ENCODE measurements around the gene TAF4B.
"Not testable (repeated sequence)": the region's sequence is repeated elsewhere in the genome, so short reads cannot be mapped to it uniquely, and the experiment has no call there.

Gene TAF4B

GRCh38 chr18:26271917-26272549, 45.8 kb downstream of the TAF4B start:
- H3K9me3 ChIP-seq (ENCODE audit: control insufficient read depth, low read length): no peaks in the 10 kb centered on the region
- no peak overlapping the region for H3K27ac ChIP-seq (ENCODE audit: low read depth, low read length, severe bottlenecking)
- 87 to 90% methylated on average over 7 to 10 of the region's 14 CpGs for WGBS, 2 experiments (ENCODE audit: insufficient coverage in 2 of 2)

DNA sequence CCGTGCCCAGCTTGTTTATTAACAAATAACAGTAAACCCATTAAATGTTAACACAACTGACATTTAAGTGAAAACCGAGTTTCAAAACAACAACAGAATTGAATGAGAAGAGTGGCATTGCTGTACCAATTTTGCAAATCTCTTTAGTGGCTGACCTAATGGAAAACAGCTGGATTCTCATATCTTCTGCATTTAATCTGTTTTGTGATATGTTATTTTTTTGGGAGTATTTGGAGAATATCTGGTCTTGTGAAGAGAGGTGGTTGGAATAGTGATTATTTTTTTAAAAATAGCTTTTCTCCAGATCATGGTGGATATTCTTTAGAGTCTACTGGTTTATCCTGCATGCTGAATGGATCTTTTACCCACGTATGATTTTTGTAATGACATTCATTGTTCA, 51.1 kb downstream of the TAF4B start:
- H3K36me3 ChIP-seq (ENCODE audit: control insufficient read depth, insufficient read depth, low read length): no peaks in the 10 kb centered on the region
- H3K9me3 ChIP-seq (ENCODE audit: control insufficient read depth, low read length): peaks cover 8% of the 10 kb centered on the region
- no peak overlapping the region for H3K4me3 ChIP-seq (ENCODE audit: extremely low read depth, insufficient read depth, low read length, poor library complexity, severe bottlenecking)
- no peaks in the 10 kb centered on the region for H3K4me1 ChIP-seq (ENCODE audit: control insufficient read depth, insufficient read depth, low read length, poor library complexity, severe bottlenecking)
- H3K27ac ChIP-seq (ENCODE audit: low read depth, low read length, severe bottlenecking): no peak overlapping the region
- WGBS, 2 experiments (ENCODE audit: insufficient coverage in 2 of 2): 70 to 100% methylated on average over 1 to 2 of the region's 3 CpGs

More at GRCh38 chr18:26271917-26272549, 45.8 kb downstream of the TAF4B start:
- Histone ChIP-seq H3K36me3 (ENCODE audit: control insufficient read depth, insufficient read depth, low read length) (no peaks in the 10 kb centered on the region), H3K4me1 (ENCODE audit: control insufficient read depth, insufficient read depth, low read length, poor library complexity, severe bottlenecking) (no peaks in the 10 kb centered on the region), H3K4me3 (ENCODE audit: extremely low read depth, insufficient read depth, low read length, poor library complexity, severe bottlenecking) (no peak overlapping the region)

DNA sequence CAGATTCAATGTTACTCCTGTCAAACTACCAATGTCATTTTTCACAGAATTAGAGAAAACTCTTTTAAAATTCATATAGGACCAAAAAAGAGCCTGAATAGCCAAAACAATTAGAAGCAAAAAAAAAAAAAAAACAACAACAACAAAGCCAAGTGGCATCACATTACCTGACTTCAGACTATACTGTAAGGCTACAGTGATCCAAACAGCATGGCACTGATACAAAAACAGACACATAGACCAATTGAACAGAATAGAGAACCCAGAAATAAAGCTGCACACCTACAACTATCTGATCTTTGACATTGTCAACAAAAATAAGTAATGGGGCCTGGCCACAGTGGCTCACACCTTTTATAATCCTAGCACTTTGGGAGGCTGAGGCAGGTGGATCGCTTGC, 53.2 kb downstream of the TAF4B start:
- H3K36me3 ChIP-seq (ENCODE audit: control insufficient read depth, insufficient read depth, low read length): peaks cover 9% of the 10 kb centered on the region
- WGBS, 2 experiments (ENCODE audit: insufficient coverage in 2 of 2): no CpG with 5 or more reads among the region's 1 CpG
- no peak overlapping the region for H3K4me3 ChIP-seq (ENCODE audit: extremely low read depth, insufficient read depth, low read length, poor library complexity, severe bottlenecking)
- H3K9me3 ChIP-seq (ENCODE audit: control insufficient read depth, low read length): peaks cover 8% of the 10 kb centered on the region
- no peak overlapping the region for H3K27ac ChIP-seq (ENCODE audit: low read depth, low read length, severe bottlenecking)
- no peaks in the 10 kb centered on the region for H3K4me1 ChIP-seq (ENCODE audit: control insufficient read depth, insufficient read depth, low read length, poor library complexity, severe bottlenecking)

DNA sequence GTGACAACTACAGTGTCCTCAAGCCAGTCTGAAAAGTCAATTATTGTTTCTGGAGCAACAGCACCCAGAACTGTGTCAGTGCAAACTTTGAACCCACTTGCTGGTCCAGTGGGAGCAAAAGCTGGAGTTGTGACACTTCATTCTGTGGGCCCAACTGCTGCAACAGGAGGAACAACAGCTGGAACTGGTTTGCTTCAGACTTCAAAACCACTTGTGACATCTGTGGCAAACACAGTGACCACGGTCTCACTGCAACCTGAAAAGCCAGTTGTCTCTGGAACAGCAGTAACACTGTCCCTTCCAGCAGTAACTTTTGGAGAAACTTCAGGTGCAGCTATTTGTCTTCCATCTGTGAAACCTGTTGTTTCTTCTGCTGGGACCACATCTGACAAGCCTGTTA, 59.8 kb downstream of the TAF4B start:
- peaks cover 9% of the 10 kb centered on the region for H3K36me3 ChIP-seq (ENCODE audit: control insufficient read depth, insufficient read depth, low read length)

DNA sequence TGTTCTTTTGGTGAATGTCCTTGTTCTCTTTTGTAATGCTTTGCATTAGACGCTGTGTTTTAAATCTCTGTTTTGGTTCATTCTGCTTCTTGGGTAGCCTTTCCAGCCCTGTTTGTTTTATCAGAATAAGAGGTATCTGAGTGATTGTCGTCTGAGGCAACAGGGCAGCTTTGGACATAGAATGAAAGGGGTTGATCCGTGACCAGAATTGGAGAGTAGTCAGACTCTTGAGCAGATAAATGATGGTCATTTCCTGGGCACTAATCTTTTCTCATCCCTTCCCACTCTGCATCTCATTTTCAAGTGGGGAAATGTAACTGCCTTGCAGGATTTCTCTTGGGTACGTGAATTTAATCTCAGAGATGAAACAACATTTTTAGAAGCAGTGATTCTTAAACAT, 61.4 kb downstream of the TAF4B start:
- H3K4me3 ChIP-seq (ENCODE audit: extremely low read depth, insufficient read depth, low read length, poor library complexity, severe bottlenecking): no peak overlapping the region
- H3K9me3 ChIP-seq (ENCODE audit: control insufficient read depth, low read length): no peaks in the 10 kb centered on the region
- 94 to 100% methylated on average over 2 of the region's 4 CpGs for WGBS, 2 experiments (ENCODE audit: insufficient coverage in 2 of 2)
- H3K4me1 ChIP-seq (ENCODE audit: control insufficient read depth, insufficient read depth, low read length, poor library complexity, severe bottlenecking): no peaks in the 10 kb centered on the region
- H3K27ac ChIP-seq (ENCODE audit: low read depth, low read length, severe bottlenecking): no peak overlapping the region
- H3K36me3 ChIP-seq (ENCODE audit: control insufficient read depth, insufficient read depth, low read length): peaks cover 7% of the 10 kb centered on the region

More for the DNA sequence above, 59.8 kb downstream of the TAF4B start:
- WGBS, 2 experiments (ENCODE audit: insufficient coverage in 2 of 2): 94 to 100% methylated on average over 1 of the region's 1 CpG
- Histone ChIP-seq H3K4me1 (ENCODE audit: control insufficient read depth, insufficient read depth, low read length, poor library complexity, severe bottlenecking) (no peaks in the 10 kb centered on the region), H3K4me3 (ENCODE audit: extremely low read depth, insufficient read depth, low read length, poor library complexity, severe bottlenecking) (no peak overlapping the region), H3K9me3 (ENCODE audit: control insufficient read depth, low read length) (no peaks in the 10 kb centered on the region), H3K27ac (ENCODE audit: low read depth, low read length, severe bottlenecking) (no peak overlapping the region)

DNA sequence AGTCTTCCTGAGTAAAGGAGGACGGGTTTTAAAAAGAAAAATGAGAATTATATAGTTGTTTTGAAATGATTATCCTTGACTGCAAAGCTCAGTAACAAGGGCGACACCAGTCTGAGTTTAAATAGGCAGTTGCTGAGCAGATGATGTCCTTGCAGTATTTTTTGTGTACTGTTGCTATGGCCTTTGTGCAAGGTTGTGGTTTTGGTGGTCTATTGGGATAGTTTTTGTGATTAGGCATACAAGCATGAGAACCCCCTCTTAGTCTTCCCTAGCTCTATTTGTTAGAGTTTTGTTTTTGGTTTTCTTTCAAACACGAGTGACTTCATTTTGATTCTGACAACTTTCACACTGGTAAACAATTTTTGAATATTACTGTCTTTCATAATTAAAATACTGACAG, 64.1 kb downstream of the TAF4B start:
- 83 to 94% methylated on average over 2 of the region's 3 CpGs for WGBS, 2 experiments (ENCODE audit: insufficient coverage in 2 of 2)
- no peaks in the 10 kb centered on the region for H3K36me3 ChIP-seq (ENCODE audit: control insufficient read depth, insufficient read depth, low read length)

DNA sequence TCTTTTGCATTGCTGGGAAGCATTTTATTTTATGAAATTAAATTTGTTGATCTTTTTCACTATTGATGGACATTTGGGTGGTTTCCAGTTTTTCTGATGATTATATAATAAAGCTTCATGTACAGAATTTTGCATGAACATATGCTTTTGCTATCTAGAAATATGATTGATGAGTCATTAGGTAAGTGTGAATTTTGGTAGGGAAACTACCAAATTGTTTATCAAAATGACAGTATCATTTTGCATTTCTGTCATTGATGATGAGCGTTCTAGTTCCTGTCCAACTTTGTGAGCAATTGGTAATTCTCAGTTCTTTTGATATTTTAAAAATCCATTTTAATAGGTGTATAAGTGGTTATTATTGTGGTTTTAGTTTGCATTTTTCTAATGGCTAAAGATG, 67.7 kb downstream of the TAF4B start:
- Histone ChIP-seq H3K4me3 (ENCODE audit: extremely low read depth, insufficient read depth, low read length, poor library complexity, severe bottlenecking) (no peak overlapping the region), H3K9me3 (ENCODE audit: control insufficient read depth, low read length) (no peaks in the 10 kb centered on the region), H3K36me3 (ENCODE audit: control insufficient read depth, insufficient read depth, low read length) (no peaks in the 10 kb centered on the region), H3K27ac (ENCODE audit: low read depth, low read length, severe bottlenecking) (no peak overlapping the region), H3K4me1 (ENCODE audit: control insufficient read depth, insufficient read depth, low read length, poor library complexity, severe bottlenecking) (no peaks in the 10 kb centered on the region)
- WGBS, 2 experiments (ENCODE audit: insufficient coverage in 2 of 2): no CpG with 5 or more reads among the region's 1 CpG

More for the DNA sequence above, 64.1 kb downstream of the TAF4B start:
- Histone ChIP-seq H3K9me3 (ENCODE audit: control insufficient read depth, low read length) (no peaks in the 10 kb centered on the region), H3K4me3 (ENCODE audit: extremely low read depth, insufficient read depth, low read length, poor library complexity, severe bottlenecking) (no peak overlapping the region), H3K27ac (ENCODE audit: low read depth, low read length, severe bottlenecking) (no peak overlapping the region), H3K4me1 (ENCODE audit: control insufficient read depth, insufficient read depth, low read length, poor library complexity, severe bottlenecking) (no peaks in the 10 kb centered on the region)

- H3K9me3 ChIP-seq (ENCODE audit: control insufficient read depth, low read length): no peaks in the 10 kb centered on the region
- H3K4me1 ChIP-seq (ENCODE audit: control insufficient read depth, insufficient read depth, low read length, poor library complexity, severe bottlenecking): no peaks in the 10 kb centered on the region
- no peak overlapping the region for H3K27ac ChIP-seq (ENCODE audit: low read depth, low read length, severe bottlenecking)
- H3K4me3 ChIP-seq (ENCODE audit: extremely low read depth, insufficient read depth, low read length, poor library complexity, severe bottlenecking): no peak overlapping the region
- 85 to 95% methylated on average over 4 to 8 of the region's 8 CpGs for WGBS, 2 experiments (ENCODE audit: insufficient coverage in 2 of 2)
- no peaks in the 10 kb centered on the region for H3K36me3 ChIP-seq (ENCODE audit: control insufficient read depth, insufficient read depth, low read length)
Observed at GRCh38 chr18:26298107-26298506, 71.9 kb downstream of the TAF4B start.

DNA sequence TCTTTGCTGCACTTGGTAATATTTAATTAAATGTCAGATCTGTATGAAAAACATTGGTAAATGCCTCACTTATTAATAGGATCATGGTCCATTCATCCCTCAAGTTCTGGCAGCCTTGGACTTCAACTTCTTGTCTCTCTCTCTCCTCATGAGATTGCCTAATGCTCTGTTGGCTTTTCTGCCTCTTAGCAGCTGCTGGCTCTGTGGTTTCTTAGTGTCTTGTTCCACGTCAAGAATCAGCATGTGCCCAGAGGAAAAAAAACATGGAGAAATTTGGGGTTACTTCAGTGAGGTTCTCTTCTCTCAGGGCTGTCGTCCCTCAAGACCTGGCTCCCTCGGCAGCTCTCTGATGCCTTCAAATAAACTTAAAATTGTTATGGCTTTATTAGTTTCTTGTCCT, 75.4 kb downstream of the TAF4B start:
- WGBS, 2 experiments (ENCODE audit: insufficient coverage in 2 of 2): 75% methylated on average over 1 of the region's 3 CpGs; no CpG with 5 or more reads in 1 of the 2 experiments
- H3K4me3 ChIP-seq (ENCODE audit: extremely low read depth, insufficient read depth, low read length, poor library complexity, severe bottlenecking): no peak overlapping the region
- no peaks in the 10 kb centered on the region for H3K9me3 ChIP-seq (ENCODE audit: control insufficient read depth, low read length)
- no peaks in the 10 kb centered on the region for H3K4me1 ChIP-seq (ENCODE audit: control insufficient read depth, insufficient read depth, low read length, poor library complexity, severe bottlenecking)
- H3K27ac ChIP-seq (ENCODE audit: low read depth, low read length, severe bottlenecking): no peak overlapping the region
- no peaks in the 10 kb centered on the region for H3K36me3 ChIP-seq (ENCODE audit: control insufficient read depth, insufficient read depth, low read length)

- not testable (repeated sequence) for H3K9me3 ChIP-seq (ENCODE audit: control insufficient read depth, low read length); H3K36me3 ChIP-seq (ENCODE audit: control insufficient read depth, insufficient read depth, low read length); H3K4me3 ChIP-seq (ENCODE audit: extremely low read depth, insufficient read depth, low read length, poor library complexity, severe bottlenecking); H3K4me1 ChIP-seq (ENCODE audit: control insufficient read depth, insufficient read depth, low read length, poor library complexity, severe bottlenecking); H3K27ac ChIP-seq (ENCODE audit: low read depth, low read length, severe bottlenecking)
- 73 to 83% methylated on average over 2 of the region's 2 CpGs for WGBS, 2 experiments (ENCODE audit: insufficient coverage in 2 of 2)
Observed at GRCh38 chr18:26303222-26303621, 77.0 kb downstream of the TAF4B start.

DNA sequence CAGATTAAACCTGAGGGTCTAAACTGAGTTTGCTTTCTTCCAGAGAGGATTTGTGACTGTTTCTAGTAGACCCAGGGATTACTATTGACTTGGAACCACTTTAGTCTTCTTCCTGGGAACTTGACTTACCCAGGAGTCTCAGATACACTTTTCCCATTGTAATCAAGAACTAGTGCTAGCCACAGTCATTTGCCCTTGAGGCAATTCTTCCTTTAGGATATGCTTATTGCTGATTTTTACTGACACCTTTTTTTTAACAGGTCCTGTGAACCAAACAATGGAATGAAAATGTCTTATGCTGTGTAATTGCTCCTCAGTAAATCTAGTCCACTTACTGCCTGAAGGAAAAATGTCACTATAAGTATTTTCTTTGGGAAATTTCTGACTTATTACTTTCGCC, 78.3 kb downstream of the TAF4B start:
- no CpG with 5 or more reads among the region's 1 CpG for WGBS, 2 experiments (ENCODE audit: insufficient coverage in 2 of 2)
- Histone ChIP-seq H3K9me3 (ENCODE audit: control insufficient read depth, low read length) (no peaks in the 10 kb centered on the region), H3K4me3 (ENCODE audit: extremely low read depth, insufficient read depth, low read length, poor library complexity, severe bottlenecking) (no peak overlapping the region)

More for the DNA sequence above, 78.3 kb downstream of the TAF4B start:
- no peak overlapping the region for H3K27ac ChIP-seq (ENCODE audit: low read depth, low read length, severe bottlenecking)
- H3K36me3 ChIP-seq (ENCODE audit: control insufficient read depth, insufficient read depth, low read length): no peaks in the 10 kb centered on the region
- no peaks in the 10 kb centered on the region for H3K4me1 ChIP-seq (ENCODE audit: control insufficient read depth, insufficient read depth, low read length, poor library complexity, severe bottlenecking)

Data from mesodermal cell (in vitro differentiated cells).